Measurements from ENCODE around the gene PLB1.

The PLB1 gene

DNA sequence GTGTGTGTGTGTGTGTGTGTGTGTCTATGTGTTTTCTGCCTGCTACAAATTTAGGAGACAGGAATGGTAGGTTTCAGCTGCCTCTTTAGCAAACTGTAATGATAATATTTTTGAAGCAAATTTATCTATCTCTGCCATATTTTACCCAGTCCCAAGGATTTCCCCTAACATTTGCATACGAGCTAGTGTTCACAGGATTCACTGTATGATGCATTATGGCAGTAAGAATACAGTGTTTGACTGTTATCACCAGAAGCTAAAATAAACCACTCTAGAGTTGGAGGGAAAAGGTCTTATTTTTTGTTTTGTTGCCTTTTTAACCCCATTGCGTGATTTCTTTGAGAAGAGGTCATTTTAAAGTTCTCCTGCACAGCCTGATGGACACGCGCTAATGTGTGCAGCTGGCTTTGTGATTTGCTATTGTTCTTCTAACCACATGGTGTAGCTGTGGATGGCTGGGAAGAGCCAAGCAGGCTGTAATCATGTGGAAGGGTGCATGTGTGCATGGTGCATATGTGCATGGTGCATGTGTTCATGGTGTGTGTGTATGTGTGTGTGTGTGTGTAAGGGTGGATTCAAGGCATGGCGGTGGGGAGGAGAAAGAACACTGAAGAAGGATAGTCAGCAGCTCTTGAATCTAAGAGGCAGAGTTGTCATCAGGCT lies 62.4 kb downstream of the PLB1 start:
- TF ChIP-seq, protein P1, sequence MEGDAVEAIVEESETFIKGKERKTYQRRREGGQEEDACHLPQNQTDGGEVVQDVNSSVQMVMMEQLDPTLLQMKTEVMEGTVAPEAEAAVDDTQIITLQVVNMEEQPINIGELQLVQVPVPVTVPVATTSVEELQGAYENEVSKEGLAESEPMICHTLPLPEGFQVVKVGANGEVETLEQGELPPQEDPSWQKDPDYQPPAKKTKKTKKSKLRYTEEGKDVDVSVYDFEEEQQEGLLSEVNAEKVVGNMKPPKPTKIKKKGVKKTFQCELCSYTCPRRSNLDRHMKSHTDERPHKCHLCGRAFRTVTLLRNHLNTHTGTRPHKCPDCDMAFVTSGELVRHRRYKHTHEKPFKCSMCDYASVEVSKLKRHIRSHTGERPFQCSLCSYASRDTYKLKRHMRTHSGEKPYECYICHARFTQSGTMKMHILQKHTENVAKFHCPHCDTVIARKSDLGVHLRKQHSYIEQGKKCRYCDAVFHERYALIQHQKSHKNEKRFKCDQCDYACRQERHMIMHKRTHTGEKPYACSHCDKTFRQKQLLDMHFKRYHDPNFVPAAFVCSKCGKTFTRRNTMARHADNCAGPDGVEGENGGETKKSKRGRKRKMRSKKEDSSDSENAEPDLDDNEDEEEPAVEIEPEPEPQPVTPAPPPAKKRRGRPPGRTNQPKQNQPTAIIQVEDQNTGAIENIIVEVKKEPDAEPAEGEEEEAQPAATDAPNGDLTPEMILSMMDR (conservative IDR thresholded peaks at IDR 0.05; ENCODE audit: low read depth), result no peak
- ChIA-PET POLR2A (ENCODE audit: low non-redundant PET) (no interaction called here), CTCF (interaction anchor here (0.5 to 0.6 kb wide), 2 partner anchors 57 to 81 kb away, joined by 3 to 4 read pairs; no protein-coding TSS in a partner anchor)
- no peak overlapping the region for H3K27ac ChIP-seq
- DNase-seq (ENCODE audit: low spot score), result no peak

DNA sequence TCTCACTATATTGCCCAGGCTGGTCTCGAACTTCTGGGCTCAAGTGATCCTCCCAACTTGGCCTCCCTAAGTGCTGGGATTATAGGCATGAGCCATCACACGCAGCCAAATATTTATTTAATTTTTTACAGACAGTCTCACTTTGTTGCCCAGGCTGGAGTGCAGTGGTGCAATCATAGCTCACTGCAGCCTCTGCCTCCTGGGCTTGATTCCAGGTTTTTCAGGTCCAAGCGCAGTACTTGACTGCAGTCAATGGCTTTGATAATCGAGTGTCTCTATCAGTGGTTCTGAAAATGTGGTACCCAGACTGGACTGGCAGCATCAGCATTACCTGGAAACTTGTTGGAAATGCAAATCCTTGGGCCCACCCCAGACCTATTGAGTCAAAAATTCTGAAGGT lies 63.1 kb downstream of the PLB1 start:
- CTCF ChIA-PET, result interaction anchor here (0.5 kb wide), 1 partner anchor 80 kb away, joined by 3 read pairs; no protein-coding TSS in a partner anchor
- POLR2A ChIA-PET (ENCODE audit: low non-redundant PET), result no interaction called here
- no peak for DNase-seq (ENCODE audit: low spot score)
- TF ChIP-seq, protein P1 (conservative IDR thresholded peaks at IDR 0.05; ENCODE audit: low read depth), result no peak
- H3K27ac ChIP-seq, result no peak overlapping the region

DNA sequence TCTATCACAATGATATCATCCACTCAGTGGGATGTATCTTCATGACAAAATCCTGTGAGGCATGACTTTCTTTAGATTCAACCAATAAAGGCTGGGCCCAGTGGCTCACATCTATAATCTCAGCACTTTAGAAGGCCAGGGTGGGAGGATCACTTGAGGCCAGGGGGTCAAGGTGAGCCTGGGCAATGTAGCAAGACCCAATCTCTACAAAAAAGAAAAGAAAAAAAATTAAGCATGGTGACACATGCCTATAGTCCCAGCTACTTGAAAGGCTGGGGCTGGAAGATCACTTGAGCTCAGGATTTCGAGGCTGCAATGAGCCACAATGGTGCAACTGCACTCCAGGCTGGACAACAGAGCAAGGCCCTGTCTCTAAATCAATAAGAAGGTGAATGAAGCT lies 68.0 kb downstream of the PLB1 start:
- no peak overlapping the region for H3K27ac ChIP-seq
- no peak for DNase-seq (ENCODE audit: low spot score)
- TF ChIP-seq, protein P1 (conservative IDR thresholded peaks at IDR 0.05; ENCODE audit: low read depth), result no peak
- CTCF ChIA-PET, result interaction anchor here (0.5 kb wide), 1 partner anchor 111 kb away, joined by 3 read pairs; no protein-coding TSS in a partner anchor
- POLR2A ChIA-PET (ENCODE audit: low non-redundant PET), result no interaction called here

DNA sequence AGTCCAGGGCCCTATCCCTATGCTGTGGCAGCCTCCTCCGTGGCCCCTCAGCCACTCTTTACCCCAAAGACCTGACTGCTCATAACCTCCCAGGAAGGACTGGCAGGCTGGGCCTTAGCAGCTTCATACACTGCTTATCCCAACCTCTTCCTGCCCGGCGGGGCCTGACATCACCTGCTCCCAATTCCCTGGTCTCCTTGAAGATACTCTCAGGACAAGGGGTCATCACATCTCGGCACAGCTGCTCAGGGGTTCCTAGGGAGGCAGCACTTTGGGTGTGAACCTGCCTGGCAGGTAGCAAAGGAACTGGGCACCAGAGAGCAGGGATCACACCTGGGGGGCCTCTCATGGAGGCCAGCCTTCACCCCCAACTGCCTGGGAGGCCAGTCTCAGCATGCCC lies 68.5 kb downstream of the PLB1 start:
- CTCF ChIA-PET, result no interaction called here
- TF ChIP-seq, protein P1 (conservative IDR thresholded peaks at IDR 0.05; ENCODE audit: low read depth), result no peak
- no peak for DNase-seq (ENCODE audit: low spot score)
- POLR2A ChIA-PET (ENCODE audit: low non-redundant PET), result no interaction called here
- H3K27ac ChIP-seq, result peak overlapping the region; percentile 24; the same call in 1 of the 2 replicates

DNA sequence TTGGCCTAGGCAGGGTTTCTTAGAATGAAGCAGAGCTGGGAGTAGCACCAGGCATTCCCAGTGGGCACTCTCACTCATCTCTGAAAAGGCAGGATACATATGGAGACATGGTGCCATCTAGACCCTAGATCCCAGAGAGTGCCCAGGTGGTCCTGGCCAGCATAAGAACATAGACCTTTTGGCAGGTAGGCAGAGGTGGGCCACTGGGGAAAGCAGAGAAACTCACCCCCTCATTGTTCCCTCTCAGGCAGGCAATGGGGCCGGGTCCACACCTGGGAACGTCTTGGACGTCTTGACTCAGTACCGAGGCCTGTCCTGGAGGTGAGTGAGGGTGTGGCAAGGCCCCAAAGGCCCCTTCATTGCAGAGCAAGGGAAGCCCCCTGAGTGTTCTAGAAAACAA lies 69.2 kb downstream of the PLB1 start:
- TF ChIP-seq, protein P1 (conservative IDR thresholded peaks at IDR 0.05; ENCODE audit: low read depth), result no peak
- CTCF ChIA-PET, result no interaction called here
- POLR2A ChIA-PET (ENCODE audit: low non-redundant PET), result no interaction called here
- peak overlapping the region; percentile 50 for H3K27ac ChIP-seq
- DNase-seq (ENCODE audit: low spot score), result no peak

DNA sequence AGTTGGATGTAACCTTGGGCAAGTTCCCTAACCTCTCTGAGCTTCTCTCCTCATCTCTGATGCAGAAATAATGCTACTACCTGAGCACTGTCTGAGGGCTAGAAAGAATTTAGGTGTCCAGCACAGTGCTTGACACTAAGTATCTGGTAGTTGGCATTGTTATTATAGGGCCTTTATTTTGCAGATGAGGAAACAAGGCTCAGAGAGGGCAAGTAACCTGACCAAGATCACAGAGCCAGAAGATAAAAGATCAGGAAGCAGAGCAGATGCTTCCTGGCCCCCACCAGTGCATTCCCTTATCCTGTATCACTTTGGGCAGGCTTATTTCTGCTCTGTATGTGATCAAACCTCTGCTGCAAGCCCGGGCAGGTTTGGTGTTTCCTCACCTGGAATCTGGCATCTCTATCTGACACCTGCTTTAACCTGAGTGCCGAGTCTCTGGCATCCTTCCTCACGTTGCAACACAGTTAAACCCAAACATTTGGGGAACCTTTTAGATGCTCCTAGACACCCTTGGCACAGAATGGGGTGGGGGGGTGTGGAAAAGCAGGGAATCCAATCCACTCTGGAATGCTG lies 69.9 kb downstream of the PLB1 start:
- H3K27ac ChIP-seq, result peak overlapping the region; percentile 90
- TF ChIP-seq, protein P1 (conservative IDR thresholded peaks at IDR 0.05; ENCODE audit: low read depth), result no peak
- peak; percentile 96 for DNase-seq (ENCODE audit: low spot score)
- CTCF ChIA-PET, result interaction anchor here (0.5 to 3.2 kb wide), 16 partner anchors 14 to 944 kb away, joined by 3 to 19 read pairs (median 4); partner anchors contain the start of gene PPP1CB
- POLR2A ChIA-PET (ENCODE audit: low non-redundant PET), result no interaction called here

Measured in RWPE1 (cell line).